ENCODE measurements around the gene OSBPL5. TPM values are rescaled to one million over a fixed set of nuclear protein-coding genes. Genes with fewer than 3 reads are reported as not detected.
A peak's percentile ranks its signal among the peaks of the same experiment; 100 is the strongest.

OSBPL5 gene
- total RNA-seq, 4 donors from 2014 or later: 37.3 to 211 (median 105) TPM

- Histone ChIP-seq H3K27ac (peak overlapping the region in 2 of 4 donors; percentile 10 to 34), H3K36me3 (no peaks in the 10 kb centered on the region), H3K4me3 (no peak overlapping the region), H3K4me1 (peaks cover 4 to 39% (median 12%) of the 10 kb centered on the region in 4 donors), H3K27me3 (no peaks in the 10 kb centered on the region), H3K9me3 (no peaks in the 10 kb centered on the region)
- WGBS, 2 donors (ENCODE audit: low coverage in 1 of 2): 77% methylated on average over 27 of the region's 28 CpGs; no CpG with 5 or more reads in 1 of the 2 donors
- intact Hi-C loops (cut with DNase I; ENCODE audit: low total_unique reads): no loop called here
- TF ChIP-seq EP300 (IDR thresholded peaks at IDR 0.05; ENCODE audit: low read depth) (no peak), POLR2AphosphoS5 (IDR thresholded peaks at IDR 0.05) (no peak), POLR2A (IDR thresholded peaks at IDR 0.05) (no peak), CTCF (IDR thresholded peaks at IDR 0.05) (no peak)
- in situ Hi-C loops (cut with MboI; ENCODE audit: low pct_ligation_motif_present in 1 of 4, low pct_unique_long_range_greater_than_20kb in 1 of 4, low sequenced_read_pairs in 3 of 4): no loop called here
- no peak for DNase-seq
Measured at GRCh38 chr11:3138178-3139085, 26.7 kb downstream of the OSBPL5 start.

GRCh38 chr11:3137486-3138177 is 27.5 kb downstream of the OSBPL5 start:
- 94% methylated on average over 10 of the region's 17 CpGs; no CpG with 5 or more reads in 1 of the 2 donors for WGBS, 2 donors (ENCODE audit: low coverage in 1 of 2)
- H3K27me3 ChIP-seq: no peaks in the 10 kb centered on the region
- H3K9me3 ChIP-seq: no peaks in the 10 kb centered on the region
- in situ Hi-C loops (cut with MboI; ENCODE audit: low pct_ligation_motif_present in 1 of 4, low pct_unique_long_range_greater_than_20kb in 1 of 4, low sequenced_read_pairs in 3 of 4) (no loop called here), intact Hi-C loops (cut with DNase I; ENCODE audit: low total_unique reads) (no loop called here)
- H3K4me3 ChIP-seq: no peak overlapping the region
- TF ChIP-seq EP300 (IDR thresholded peaks at IDR 0.05; ENCODE audit: low read depth) (no peak), POLR2AphosphoS5 (IDR thresholded peaks at IDR 0.05) (no peak), CTCF (IDR thresholded peaks at IDR 0.05) (no peak), POLR2A (IDR thresholded peaks at IDR 0.05) (no peak)
- no peak for DNase-seq
- no peak overlapping the region for H3K27ac ChIP-seq
- H3K36me3 ChIP-seq: no peaks in the 10 kb centered on the region
- H3K4me1 ChIP-seq: peaks cover 4 to 39% (median 12%) of the 10 kb centered on the region in 4 donors

GRCh38 chr11:3136546-3137455 is 28.3 kb downstream of the OSBPL5 start:
- intact Hi-C loops (cut with DNase I; ENCODE audit: low total_unique reads) (no loop called here), in situ Hi-C loops (cut with MboI; ENCODE audit: low pct_ligation_motif_present in 1 of 4, low pct_unique_long_range_greater_than_20kb in 1 of 4, low sequenced_read_pairs in 3 of 4) (no loop called here)
- no peaks in the 10 kb centered on the region for H3K9me3 ChIP-seq
- H3K27ac ChIP-seq: no peak overlapping the region
- no peak overlapping the region for H3K4me3 ChIP-seq
- H3K4me1 ChIP-seq: peaks cover 4 to 39% (median 12%) of the 10 kb centered on the region in 4 donors
- DNase-seq: no peak
- 80 to 82% methylated on average over 1 to 13 of the region's 13 CpGs for WGBS, 2 donors (ENCODE audit: low coverage in 1 of 2)
- H3K36me3 ChIP-seq: no peaks in the 10 kb centered on the region
- no peak for TF ChIP-seq EP300 (IDR thresholded peaks at IDR 0.05; ENCODE audit: low read depth)
- no peak for TF ChIP-seq CTCF (IDR thresholded peaks at IDR 0.05)
- no peak for TF ChIP-seq POLR2AphosphoS5 (IDR thresholded peaks at IDR 0.05)
- TF ChIP-seq POLR2A (IDR thresholded peaks at IDR 0.05): no peak
- H3K27me3 ChIP-seq: no peaks in the 10 kb centered on the region
